ENCODE measurements around the gene CCDC73.
"Not testable (repeated sequence)": the region's sequence is repeated elsewhere in the genome, so short reads cannot be mapped to it uniquely, and the experiment has no call there.

- not testable (repeated sequence) for TF ChIP-seq SIN3A (IDR thresholded peaks at IDR 0.05; ENCODE audit: low read depth, low read length); CTCF (IDR thresholded peaks at IDR 0.05 in 2 of 3, conservative IDR thresholded peaks at IDR 0.05 in 1 of 3; ENCODE audit: control insufficient read depth in 2 of 3, extremely low read depth in 1 of 3, insufficient read depth in 1 of 3, low read depth in 3 of 3, low read length in 3 of 3); SREBF1 (IDR thresholded peaks at IDR 0.05; ENCODE audit: low read length); GABPA (IDR thresholded peaks at IDR 0.05; ENCODE audit: low read depth); CHD2 (IDR thresholded peaks at IDR 0.05; ENCODE audit: borderline replicate concordance, low read depth, low read length); TARDBP (IDR thresholded peaks at IDR 0.05; ENCODE audit: borderline replicate concordance); REST (IDR thresholded peaks at IDR 0.05; ENCODE audit: low read depth, low read length); SMARCA5 (IDR thresholded peaks at IDR 0.05); TCF3 (IDR thresholded peaks at IDR 0.05; ENCODE audit: borderline replicate concordance, insufficient read depth, low read depth, low read length); NBN (IDR thresholded peaks at IDR 0.05); NFIC (IDR thresholded peaks at IDR 0.05; ENCODE audit: low read depth, low read length); TCF12 (IDR thresholded peaks at IDR 0.05; ENCODE audit: low read depth, low read length)
Observed at GRCh38 chr11:32780839-32781238, 13.6 kb downstream of the CCDC73 start.

Measured in GM12878 (cell line).